Measurements from ENCODE around the gene TMOD4. TPM values are rescaled to one million over a fixed set of nuclear protein-coding genes. Genes with fewer than 3 reads are reported as not detected.
A peak's percentile ranks its signal among the peaks of the same experiment; 100 is the strongest.

TMOD4 gene
- total and polyA plus RNA-seq, 2 of the 13 experiments (the other 11 are each of a cell fraction or from before 2014, with no cell fraction given): 0.66 TPM; not detected in 1

DNA sequence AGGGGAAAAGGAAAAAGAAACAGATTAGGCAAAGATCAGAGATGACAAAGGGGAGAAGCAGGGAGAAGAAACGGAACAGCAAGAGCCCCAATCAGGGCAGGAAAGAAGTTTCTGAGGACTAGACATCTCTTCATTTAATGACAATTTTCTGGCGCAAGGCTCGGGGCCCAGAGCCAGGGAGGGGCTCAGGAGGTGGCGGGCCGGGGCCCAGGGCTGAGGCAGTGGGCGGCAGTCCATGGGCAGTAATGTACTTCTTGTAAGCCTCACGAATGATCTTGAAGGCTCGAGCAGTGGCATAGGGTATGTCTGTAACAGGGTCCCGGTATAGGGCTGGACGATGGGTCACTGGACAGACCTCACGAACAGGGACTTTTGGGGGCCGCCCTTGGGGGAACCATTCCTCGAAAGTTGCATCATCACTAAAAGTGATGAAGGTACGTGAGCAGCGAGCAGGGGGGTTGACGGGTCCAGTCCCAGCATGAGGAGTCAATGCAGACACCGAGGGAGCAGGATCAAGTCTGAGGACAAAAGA is 799 bp upstream of the TMOD4 start:
- Histone ChIP-seq H3K9ac (ENCODE audit: insufficient read depth, low read depth, low read length) (no peak overlapping the region), H3K79me2 (ENCODE audit: insufficient read depth, low read length) (no peaks in the 10 kb centered on the region), H3K9me3 (ENCODE audit: low read length) (no peaks in the 10 kb centered on the region), H3K27ac (ENCODE audit: extremely low read length, insufficient read depth, low read length) (no peak overlapping the region), H3K4me1 (ENCODE audit: insufficient read depth, low read length) (no peaks in the 10 kb centered on the region), H4K20me1 (ENCODE audit: insufficient read depth, low read length) (no peaks in the 10 kb centered on the region), H2AFZ (ENCODE audit: low read length) (no peak overlapping the region), H3K36me3 (replicated peaks in 1 of 2; ENCODE audit: control insufficient read depth in 1 of 2, insufficient read depth in 2 of 2, low read length in 2 of 2) (peaks cover 11 to 46% of the 10 kb centered on the region in 2 experiments), H3K4me3 (replicated peaks in 1 of 3; ENCODE audit: insufficient read depth in 1 of 3, low read depth in 2 of 3, low read length in 3 of 3) (no peak overlapping the region), H3K4me2 (ENCODE audit: low read depth, low read length) (no peak overlapping the region), H3K27me3 (ENCODE audit: control insufficient read depth in 1 of 2, insufficient read depth in 2 of 2, low read length in 2 of 2) (no peaks in the 10 kb centered on the region)
- POLR2A ChIA-PET: no interaction called here
- TF ChIP-seq RXRA (CRISPR knock-in tag; IDR thresholded peaks at IDR 0.05) (no peak), CEBPB (IDR thresholded peaks at IDR 0.05; ENCODE audit: borderline replicate concordance, low read depth, low read length) (peak; percentile 30; the same call in 1 of the 2 replicates), ATF7 (IDR thresholded peaks at IDR 0.05) (0 out of 2 replicates have a peak, but pooled peaks have one; percentile 22), ATF7 (CRISPR knock-in tag; IDR thresholded peaks at IDR 0.05) (no peak)
- FAIRE-seq (no peak), ATAC-seq (no peak), DNase-seq (ENCODE audit: low spot score) (no peak)
- in situ Hi-C loops (cut with HindIII; ENCODE audit: extremely low pct_ligation_motif_present, low pct_unique_long_range_greater_than_20kb): no loop called here
- CTCF ChIA-PET (ENCODE audit: low intra/inter-chr PET ratio, low total read pairs): no interaction called here
- BruUV-seq (replicated peaks): no TSS peak
- 98% methylated on average over 16 of the region's 17 CpGs for whole genome bisulfite sequencing (ENCODE audit: low lambda C conversion rate)
- intact Hi-C loops (cut with micrococcal nuclease; ENCODE audit: unreplicated experiment): no loop called here

DNA sequence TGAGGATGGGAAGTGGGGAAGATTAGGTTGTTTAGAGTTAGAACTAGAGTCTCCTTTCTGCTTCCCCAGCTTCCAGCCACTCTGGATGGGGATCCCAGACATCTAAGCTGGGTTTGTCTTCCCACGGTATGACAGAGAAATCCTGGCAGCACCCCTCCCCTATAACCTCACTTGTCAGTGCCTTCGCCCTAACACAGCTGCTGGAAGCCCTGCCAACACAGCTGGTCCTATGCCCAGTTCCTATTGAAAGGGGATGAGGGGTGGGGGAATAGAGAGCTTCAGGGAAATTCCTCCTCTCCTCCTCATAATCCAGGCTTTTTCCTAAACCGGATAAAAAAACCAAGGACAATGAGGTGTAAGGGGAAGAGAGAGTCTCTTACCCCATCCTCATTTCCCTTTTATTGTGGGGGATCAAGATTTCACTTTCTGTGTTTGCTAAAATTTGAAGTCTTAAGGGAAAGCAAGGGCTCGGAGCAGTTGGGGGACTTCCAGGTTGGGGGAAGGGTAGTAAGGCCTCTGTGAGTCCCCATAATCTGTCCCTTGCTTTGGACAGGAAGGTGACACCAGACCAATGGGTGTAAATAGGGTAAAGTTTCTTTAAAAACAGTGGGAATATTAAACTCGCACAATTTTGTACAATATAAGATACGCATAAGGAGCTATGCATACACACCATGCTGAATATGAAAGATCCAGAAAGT is 590 bp downstream of the TMOD4 start:
- Histone ChIP-seq H3K4me3 (replicated peaks in 1 of 3; ENCODE audit: insufficient read depth in 1 of 3, low read depth in 2 of 3, low read length in 3 of 3) (no peak overlapping the region), H4K20me1 (ENCODE audit: insufficient read depth, low read length) (no peaks in the 10 kb centered on the region), H3K27me3 (ENCODE audit: control insufficient read depth in 1 of 2, insufficient read depth in 2 of 2, low read length in 2 of 2) (no peaks in the 10 kb centered on the region), H3K79me2 (ENCODE audit: insufficient read depth, low read length) (no peaks in the 10 kb centered on the region), H3K9ac (ENCODE audit: insufficient read depth, low read depth, low read length) (no peak overlapping the region), H3K4me1 (ENCODE audit: insufficient read depth, low read length) (no peaks in the 10 kb centered on the region), H2AFZ (ENCODE audit: low read length) (no peak overlapping the region), H3K9me3 (ENCODE audit: low read length) (no peaks in the 10 kb centered on the region), H3K4me2 (ENCODE audit: low read depth, low read length) (no peak overlapping the region), H3K36me3 (replicated peaks in 1 of 2; ENCODE audit: control insufficient read depth in 1 of 2, insufficient read depth in 2 of 2, low read length in 2 of 2) (peaks cover 6 to 37% of the 10 kb centered on the region in 2 experiments), H3K27ac (ENCODE audit: extremely low read length, insufficient read depth, low read length) (no peak overlapping the region)
- no TSS peak for BruUV-seq (replicated peaks)
- ATAC-seq (no peak), DNase-seq (ENCODE audit: low spot score) (no peak), FAIRE-seq (no peak)
- WGBS (ENCODE audit: low lambda C conversion rate): 97% methylated on average over 6 of the region's 6 CpGs
- in situ Hi-C loops (cut with HindIII; ENCODE audit: extremely low pct_ligation_motif_present, low pct_unique_long_range_greater_than_20kb) (no loop called here), intact Hi-C loops (cut with micrococcal nuclease; ENCODE audit: unreplicated experiment) (no loop called here)
- no peak for TF ChIP-seq ADNP (CRISPR knock-in tag; IDR thresholded peaks at IDR 0.05)
- no peak for TF ChIP-seq ZKSCAN8 (CRISPR knock-in tag; IDR thresholded peaks at IDR 0.05; ENCODE audit: borderline replicate concordance)
- TF ChIP-seq MLLT10 (CRISPR knock-in tag; IDR thresholded peaks at IDR 0.05): no peak
- no peak for TF ChIP-seq ZNF430 (CRISPR knock-in tag; IDR thresholded peaks at IDR 0.05)
- TF ChIP-seq ZNF766 (CRISPR knock-in tag; IDR thresholded peaks at IDR 0.05; ENCODE audit: borderline replicate concordance): no peak
- TF ChIP-seq ERF (CRISPR knock-in tag; IDR thresholded peaks at IDR 0.05): no peak
- ChIA-PET POLR2A (no interaction called here), CTCF (ENCODE audit: low intra/inter-chr PET ratio, low total read pairs) (no interaction called here)

All from HepG2 (cell line).